Mesothelial cell of epicardium (in vitro differentiated cells): Measurements from ENCODE around the gene KRT6A. TPM values are rescaled to one million over a fixed set of nuclear protein-coding genes. Genes with fewer than 3 reads are reported as not detected.
"Not testable (repeated sequence)": the region's sequence is repeated elsewhere in the genome, so short reads cannot be mapped to it uniquely, and the experiment has no call there.

Experiments used
- DNase-seq, 2 experiments: peaks; one replicate each; pipeline ENCODE4 v3.0.0; 2021; ENCODE audit warnings: low spot score in 2 of 2; ENCODE audit not compliant: unreplicated experiment in 2 of 2
- H3K27ac Mint-ChIP-seq: 2 replicates; pipeline ENCODE4 v1.8.0; 2021; ENCODE audit warnings: mixed read lengths
- H3K27me3 Mint-ChIP-seq: 2 replicates; pipeline ENCODE4 v1.8.0; 2021; ENCODE audit warnings: low read depth, mixed read lengths
- H3K36me3 Mint-ChIP-seq: 2 replicates; pipeline ENCODE4 v1.8.0; 2021; ENCODE audit warnings: mixed read lengths
- H3K4me1 Mint-ChIP-seq: 2 replicates; pipeline ENCODE4 v1.8.0; 2021; ENCODE audit warnings: mixed read lengths
- H3K4me3 Mint-ChIP-seq: 2 replicates; pipeline ENCODE4 v1.8.0; 2021; ENCODE audit warnings: mild to moderate bottlenecking, moderate library complexity, mixed read lengths
- H3K9me3 Mint-ChIP-seq: 2 replicates; pipeline ENCODE4 v1.8.0; 2021; ENCODE audit warnings: mixed read lengths
- CTCF ChIP-seq: fragments of 200-600 bp; sonication (generic); IDR thresholded peaks from one replicate; pipeline ENCODE4 v1.5.0; 2021; ENCODE audit warnings: antibody characterized with exemption; ENCODE audit not compliant: unreplicated experiment
- total RNA-seq: library from RNA; stranded (reverse); gene quantifications from 3 replicates; pipeline ENCODE4 v1.2.1, GENCODE V29; 2021

Gene KRT6A
- total RNA-seq, 1 donor from 2014 or later = 1.2 TPM

GRCh38 chr12:52494100-52494499 is 1.0 kb upstream of the KRT6A start:
- H3K27me3 Mint-ChIP-seq = peaks cover 52% of the 10 kb centered on the region
- no peak for DNase-seq
- TF ChIP-seq CTCF = no peak

GRCh38 chr12:52492405-52492804 is 652 bp downstream of the KRT6A start:
- not testable (repeated sequence) for H3K9me3 Mint-ChIP-seq, H3K36me3 Mint-ChIP-seq, H3K4me3 Mint-ChIP-seq, DNase-seq, H3K27ac Mint-ChIP-seq
- Mint-ChIP-seq H3K4me1 (peaks cover 23% of the 10 kb centered on the region), H3K27me3 (peaks cover 64% of the 10 kb centered on the region)

More at GRCh38 chr12:52494100-52494499, 1.0 kb upstream of the KRT6A start:
- Mint-ChIP-seq H3K27ac (no peak overlapping the region), H3K9me3 (no peaks in the 10 kb centered on the region), H3K36me3 (no peaks in the 10 kb centered on the region), H3K4me1 (peaks cover 23% of the 10 kb centered on the region), H3K4me3 (no peak overlapping the region)

GRCh38 chr12:52491495-52491894 is 1.6 kb downstream of the KRT6A start:
- H3K4me3 Mint-ChIP-seq, H3K9me3 Mint-ChIP-seq, H3K27ac Mint-ChIP-seq, DNase-seq, H3K36me3 Mint-ChIP-seq: not testable (repeated sequence)
- Mint-ChIP-seq H3K27me3 (peaks cover 71% of the 10 kb centered on the region), H3K4me1 (peaks cover 19% of the 10 kb centered on the region)

- no peak for DNase-seq
- no peaks in the 10 kb centered on the region for H3K36me3 Mint-ChIP-seq
- H3K4me1 Mint-ChIP-seq = no peaks in the 10 kb centered on the region
- no peak overlapping the region for H3K27ac Mint-ChIP-seq
- no peak for TF ChIP-seq CTCF
- peaks cover 13% of the 10 kb centered on the region for H3K9me3 Mint-ChIP-seq
- H3K27me3 Mint-ChIP-seq = peaks cover 82% of the 10 kb centered on the region
- no peak overlapping the region for H3K4me3 Mint-ChIP-seq
Measured at GRCh38 chr12:52488736-52489135, 4.3 kb downstream of the KRT6A start.

GRCh38 chr12:52487744-52488443 is 5.2 kb downstream of the KRT6A start:
- H3K4me3 Mint-ChIP-seq, H3K27ac Mint-ChIP-seq, H3K36me3 Mint-ChIP-seq, DNase-seq, H3K4me1 Mint-ChIP-seq: not testable (repeated sequence)
- H3K9me3 Mint-ChIP-seq = peaks cover 13% of the 10 kb centered on the region
- H3K27me3 Mint-ChIP-seq = peaks cover 82% of the 10 kb centered on the region

GRCh38 chr12:52487211-52487610 is 5.8 kb downstream of the KRT6A start:
- no peak for DNase-seq
- no peaks in the 10 kb centered on the region for H3K36me3 Mint-ChIP-seq
- H3K4me1 Mint-ChIP-seq = no peaks in the 10 kb centered on the region
- H3K9me3 Mint-ChIP-seq = peaks cover 13% of the 10 kb centered on the region
- no peak overlapping the region for H3K27ac Mint-ChIP-seq
- no peak for TF ChIP-seq CTCF
- H3K27me3 Mint-ChIP-seq = peaks cover 81% of the 10 kb centered on the region
- H3K4me3 Mint-ChIP-seq = no peak overlapping the region

GRCh38 chr12:52486166-52487105 is 6.6 kb downstream of the KRT6A start:
- H3K4me3 Mint-ChIP-seq = no peak overlapping the region
- H3K36me3 Mint-ChIP-seq = no peaks in the 10 kb centered on the region
- H3K27me3 Mint-ChIP-seq = peaks cover 77% of the 10 kb centered on the region
- DNase-seq = no peak
- no peak for TF ChIP-seq CTCF
- peaks cover 13% of the 10 kb centered on the region for H3K9me3 Mint-ChIP-seq
- H3K27ac Mint-ChIP-seq = no peak overlapping the region
- H3K4me1 Mint-ChIP-seq = no peaks in the 10 kb centered on the region
